HCT116 (cell line): ENCODE data around the gene TGM1. TPM values are rescaled to one million over a fixed set of nuclear protein-coding genes. Genes with fewer than 3 reads are reported as not detected.
A peak's percentile ranks its signal among the peaks of the same experiment; 100 is the strongest.

Experiments used
- ATAC-seq: fragments of 200-7000 bp; cut with Tn5 transposase; 2 replicates; pipeline ENCODE4 v1.9.1; 2020; ENCODE audit warnings: mild to moderate bottlenecking, moderate library complexity
- BruUV-seq: library from RNA; stranded (reverse); fragments of 400-500 nt; replicated peaks from 2 replicates; lab custom pipeline; 2021; lab: Mats Ljungman, UMichigan
- CTCF ChIA-PET: fragments of 300-600 bp; sonication (Branson Sonifier 250); formaldehyde crosslinking; loops from one replicate; lab custom pipeline; 2021; ENCODE audit warnings: antibody characterized with exemption; lab: Charles Lee
- POLR2A ChIA-PET: fragments of 300-600, 350-600 bp; sonication (Branson Sonifier 250); formaldehyde crosslinking; loops from one replicate; lab custom pipeline; 2021; ENCODE audit warnings: antibody characterized with exemption; lab: Charles Lee
- RAD21 ChIA-PET, 2 experiments: fragments of 300-600 bp; sonication (Branson Sonifier 250); formaldehyde crosslinking; loops; one replicate each; lab custom pipeline; 2023; ENCODE audit warnings: low total read pairs in 2 of 2; ENCODE audit not compliant: uncharacterized antibody in 2 of 2, unreplicated experiment in 2 of 2, low non-redundant PET in 1 of 2; lab: Charles Lee
- DNase-seq: peaks from one replicate; pipeline ENCODE4 v3.0.0-alpha.2; 2010; ENCODE audit warnings: low read depth, low spot score
- H2AFZ ChIP-seq: fragments of 200-600 bp; shearing (Covaris generic), sonication (generic); 2 replicates; pipeline ENCODE4 v1.6.1; 2017; ENCODE audit warnings: low read depth, mixed run types, mixed read lengths, antibody characterized with exemption, low read length; ENCODE audit not compliant: poor library complexity, severe bottlenecking
- H3K27ac ChIP-seq: 2 replicates; pipeline ENCODE4 v1.5.1; 2012; ENCODE audit warnings: low read depth, low read length
- H3K27me3 ChIP-seq: fragments of 200-600 bp; sonication (generic); 2 replicates; pipeline ENCODE4 v1.6.1; 2016; ENCODE audit warnings: mixed run types, low read length, mixed read lengths; ENCODE audit not compliant: insufficient read depth
- H3K36me3 ChIP-seq, 2 experiments: fragments of 200-500 bp in 1 of 2; fragments of 200-600 bp in 1 of 2; sonication (Bioruptor generic) in 1 of 2; sonication (generic) in 1 of 2; 2 replicates each; pipeline versions ENCODE4 v1.5.1 to v1.6.1; 2014 to 2016; ENCODE audit warnings: low read length in 2 of 2, inconsistent platforms in 1 of 2, mixed read lengths in 1 of 2, mixed run types in 1 of 2; ENCODE audit not compliant: insufficient read depth in 2 of 2, control insufficient read depth in 1 of 2
- H3K4me1 ChIP-seq, 2 experiments: fragments of 200-600 bp in 1 of 2; sonication (generic) in 1 of 2; 2 replicates each; pipeline versions ENCODE4 v1.5.1 to v1.6.1; 2012 to 2017; ENCODE audit warnings: low read length in 2 of 2, inconsistent platforms in 1 of 2, mild to moderate bottlenecking in 1 of 2, mixed read lengths in 1 of 2, mixed run types in 1 of 2, moderate library complexity in 1 of 2; ENCODE audit not compliant: insufficient read depth in 2 of 2, control insufficient read depth in 1 of 2
- H3K4me2 ChIP-seq: fragments of 200-600 bp; sonication (generic); 2 replicates; pipeline ENCODE4 v1.6.1; 2017; ENCODE audit warnings: mixed run types, low read length, mixed read lengths
- H3K4me3 ChIP-seq, 2 experiments: fragments of 200-600 bp in 1 of 2; sonication (generic) in 1 of 2; replicated peaks in 1 of 2; 2 replicates each; pipeline ENCODE4 v1.5.1; 2011 to 2016; ENCODE audit warnings: low read length in 2 of 2, control low read depth in 1 of 2, low read depth in 1 of 2, mild to moderate bottlenecking in 1 of 2, mixed read lengths in 1 of 2, mixed run types in 1 of 2
- H3K79me2 ChIP-seq: fragments of 200-600 bp; sonication (generic); 2 replicates; pipeline ENCODE4 v1.6.1; 2017; ENCODE audit warnings: mild to moderate bottlenecking, mixed run types, low read length, moderate library complexity, mixed read lengths; ENCODE audit not compliant: insufficient read depth
- H3K9ac ChIP-seq: fragments of 200-600 bp; sonication (generic); 2 replicates; pipeline ENCODE4 v1.6.1; 2016; ENCODE audit warnings: low read length, mixed read lengths
- H3K9me2 ChIP-seq: fragments of 200-600 bp; sonication (generic), shearing (Covaris generic); 2 replicates; pipeline ENCODE4 v1.6.1; 2017; ENCODE audit warnings: mixed run types, mild to moderate bottlenecking, moderate library complexity; ENCODE audit not compliant: insufficient read depth
- H3K9me3 ChIP-seq, 2 experiments: fragments of 200-500 bp in 1 of 2; fragments of 200-600 bp in 1 of 2; sonication (Bioruptor generic) in 1 of 2; sonication (generic) in 1 of 2; 2 replicates each; pipeline ENCODE4 v1.6.1; 2014 to 2017; ENCODE audit warnings: low read length in 2 of 2, mixed read lengths in 2 of 2, inconsistent platforms in 1 of 2, low read depth in 1 of 2, mild to moderate bottlenecking in 1 of 2, mixed run types in 1 of 2, moderate library complexity in 1 of 2; ENCODE audit not compliant: control insufficient read depth in 1 of 2, insufficient read depth in 1 of 2
- H4K20me1 ChIP-seq: fragments of 200-600 bp; sonication (generic), shearing (Covaris generic); 2 replicates; pipeline ENCODE4 v1.6.1; 2017; ENCODE audit warnings: mixed run types, mild to moderate bottlenecking, moderate library complexity; ENCODE audit not compliant: insufficient read depth
- CEBPB ChIP-seq: IDR thresholded peaks from 2 replicates; pipeline ENCODE4 v1.6.1; 2012; ENCODE audit warnings: low read depth
- EGR1 ChIP-seq: IDR thresholded peaks from 2 replicates; pipeline ENCODE4 v1.6.1; 2012; ENCODE audit warnings: low read depth
- SIN3A ChIP-seq: IDR thresholded peaks from 2 replicates; pipeline ENCODE4 v1.6.1; 2012; ENCODE audit warnings: low read depth
- SP1 ChIP-seq: IDR thresholded peaks from 2 replicates; pipeline ENCODE4 v1.6.1; 2012; ENCODE audit warnings: low read depth
- ZNF274 ChIP-seq: fragments of 200-500 bp; sonication (Bioruptor generic); IDR thresholded peaks from 2 replicates; pipeline ENCODE4 v1.6.1; 2014; ENCODE audit warnings: mild to moderate bottlenecking, low read depth, low read length, inconsistent platforms
- intact Hi-C: fragments of 100-400 bp; cut with micrococcal nuclease; formaldehyde crosslinking; loops from 2 replicates; pipeline ENCODE4 v1.10.0; 2022
- total RNA-seq: library from RNA; stranded (reverse); gene quantifications from one replicate; pipeline ENCODE4 v1.2.1, GENCODE V29; 2021; ENCODE audit not compliant: unreplicated experiment
- TF ChIP-seq, protein P1 (sequence below): IDR thresholded peaks from 2 replicates; pipeline ENCODE4 v1.6.1; 2012
- TF ChIP-seq, protein P2 (sequence below): IDR thresholded peaks from 2 replicates; pipeline ENCODE4 v1.6.1; 2012

The TGM1 gene
- total RNA-seq, 1 experiment from 2014 or later, result 5.6 TPM

GRCh38 chr14:24308342-24309124, 45.6 kb upstream of the TGM1 start:
- H3K36me3 ChIP-seq, result peaks cover 24 to 28% of the 10 kb centered on the region in 2 experiments; a peak in 3 of 4 replicates
- no peaks in the 10 kb centered on the region for H3K9me3 ChIP-seq
- no peak overlapping the region for H2AFZ ChIP-seq
- no peak overlapping the region for H3K4me3 ChIP-seq
- H4K20me1 ChIP-seq, result no peaks in the 10 kb centered on the region
- H3K4me1 ChIP-seq, result peaks cover 7 to 16% of the 10 kb centered on the region in 2 experiments
- ChIA-PET POLR2A (interaction anchor here (0.8 to 1.9 kb wide), 3 partner anchors 10 to 123 kb away, joined by 3 to 7 read pairs (median 4); partner anchors contain the start of gene TINF2), RAD21 (interaction anchor here in 1 of 2 experiments (1.0 kb wide), 2 partner anchors 123 to 250 kb away, joined by 3 read pairs; no protein-coding TSS in a partner anchor), CTCF (interaction anchor here (0.6 to 3.3 kb wide), 23 partner anchors 8 to 250 kb away, joined by 3 to 59 read pairs (median 4); partner anchors contain the start of genes CHMP4A, DHRS1, MDP1 and NOP9)
- peak; percentile 28 for ATAC-seq
- no peak for DNase-seq
- 0 out of 2 replicates have a peak overlapping the region, but pooled peaks have one; percentile 19 for H3K27ac ChIP-seq
- H3K4me2 ChIP-seq, result peak overlapping the region; percentile 57
- intact Hi-C loops, result no loop called here
- peak overlapping the region; percentile 29; the same call in 1 of the 2 replicates for H3K9ac ChIP-seq
- no peaks in the 10 kb centered on the region for H3K79me2 ChIP-seq
- H3K27me3 ChIP-seq, result no peaks in the 10 kb centered on the region
- TF ChIP-seq, protein P1, sequence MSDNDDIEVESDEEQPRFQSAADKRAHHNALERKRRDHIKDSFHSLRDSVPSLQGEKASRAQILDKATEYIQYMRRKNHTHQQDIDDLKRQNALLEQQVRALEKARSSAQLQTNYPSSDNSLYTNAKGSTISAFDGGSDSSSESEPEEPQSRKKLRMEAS, result no peak
- TF ChIP-seq EGR1 (no peak), SP1 (no peak), ZNF274 (no peak), CEBPB (no peak), SIN3A (no peak)
- TF ChIP-seq, protein P2, sequence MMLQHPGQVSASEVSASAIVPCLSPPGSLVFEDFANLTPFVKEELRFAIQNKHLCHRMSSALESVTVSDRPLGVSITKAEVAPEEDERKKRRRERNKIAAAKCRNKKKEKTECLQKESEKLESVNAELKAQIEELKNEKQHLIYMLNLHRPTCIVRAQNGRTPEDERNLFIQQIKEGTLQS, result no peak
- TF ChIP-seq, all 23 proteins: peak for 0
- no peaks in the 10 kb centered on the region for H3K9me2 ChIP-seq
- BruUV-seq, result no TSS peak
